HepG2 (cell line): ENCODE results near the gene ZNF524. TPM values are rescaled to one million over a fixed set of nuclear protein-coding genes. Genes with fewer than 3 reads are reported as not detected.

Experiments used
- CCAR2 ChIP-seq: fragments of 200-400 bp; formaldehyde crosslinking; optimal IDR thresholded peaks from 2 replicates; pipeline ENCODE3; 2018; ENCODE audit warnings: low read depth, mild to moderate bottlenecking, low read length, moderate library complexity
- GTF2F1 ChIP-seq: fragments of 150-350 bp; IDR thresholded peaks from 2 replicates; pipeline ENCODE4 v1.6.1; 2014; ENCODE audit warnings: low read length
- HIVEP1 ChIP-seq: sonication (generic); formaldehyde crosslinking; IDR thresholded peaks from 2 replicates; pipeline ENCODE4 v1.4.0; 2020; ENCODE audit warnings: mild to moderate bottlenecking, missing genetic modification reagents
- HNRNPUL1 ChIP-seq: fragments of 200-400 bp; formaldehyde crosslinking; IDR thresholded peaks from 2 replicates; pipeline ENCODE4 v1.6.1; 2017; ENCODE audit warnings: low read depth, mild to moderate bottlenecking, low read length, moderate library complexity
- NFE2L2 ChIP-seq: fragments of 150-350 bp; IDR thresholded peaks from 2 replicates; pipeline ENCODE4 v1.6.1; 2014; ENCODE audit warnings: low read length
- NFKB2 ChIP-seq: sonication (generic); formaldehyde crosslinking; IDR thresholded peaks from 2 replicates; pipeline ENCODE4 v1.4.0; 2020; ENCODE audit warnings: missing genetic modification reagents, borderline replicate concordance
- PLRG1 ChIP-seq: fragments of 450-650 bp; conservative IDR thresholded peaks from 2 replicates; pipeline ENCODE4 v1.6.1; 2016
- RELA ChIP-seq: sonication (generic); formaldehyde crosslinking; IDR thresholded peaks from 2 replicates; pipeline ENCODE4 v1.4.0; 2020; ENCODE audit warnings: missing genetic modification reagents
- ZEB1 ChIP-seq: IDR thresholded peaks from 2 replicates; pipeline ENCODE4 v1.6.1; 2012; ENCODE audit warnings: mild to moderate bottlenecking, low read depth, inconsistent platforms; ENCODE audit not compliant: insufficient replicate concordance
- ZNF543 ChIP-seq: sonication (generic); formaldehyde crosslinking; IDR thresholded peaks from 2 replicates; pipeline ENCODE4 v1.4.0; 2020; ENCODE audit warnings: mild to moderate bottlenecking, missing genetic modification reagents
- ZNF605 ChIP-seq: sonication (generic); formaldehyde crosslinking; IDR thresholded peaks from 2 replicates; pipeline ENCODE4 v1.8.0; 2022; ENCODE audit warnings: mild to moderate bottlenecking, missing genetic modification reagents
- ZNF652 ChIP-seq: IDR thresholded peaks from 2 replicates; pipeline ENCODE4 v1.6.1; 2016; ENCODE audit warnings: low read depth, borderline replicate concordance
- ZNF850 ChIP-seq: sonication (generic); formaldehyde crosslinking; conservative IDR thresholded peaks from 2 replicates; pipeline ENCODE4 v1.9.0; 2021; ENCODE audit warnings: mild to moderate bottlenecking, missing genetic modification reagents
- polyA plus RNA-seq, 8 experiments: library from polyadenylated mRNA; depleted of rRNA in 3 of 8; stranded (reverse) in 7 of 8; unstranded in 1 of 8; fragments of >200 nt; fragmentation: Illumina TruSeq in 4 of 8; extraction: Trizol in 4 of 8; gene quantifications; 2 replicates each; pipeline versions ENCODE4 v1.2.1 to v1.2.3, GENCODE V29; 2011 to 2016; ENCODE audit warnings: low read depth in 4 of 8, missing spikeins in 1 of 8, mixed read lengths in 1 of 8; ENCODE audit not compliant: insufficient read depth in 1 of 8
- total RNA-seq, 5 experiments: library from RNA; depleted of rRNA; stranded (reverse); fragments of >200 nt; fragmentation: Illumina TruSeq; extraction: Trizol; gene quantifications; 2 replicates each; pipeline ENCODE4 v1.2.3, GENCODE V29; 2016; ENCODE audit warnings: low read depth in 1 of 5
- TF ChIP-seq, protein P1 (sequence below): sonication (generic); formaldehyde crosslinking; conservative IDR thresholded peaks from 2 replicates; pipeline ENCODE4 v1.8.1; 2023; ENCODE audit warnings: missing genetic modification reagents
- TF ChIP-seq, protein P2 (sequence below): sonication (generic); formaldehyde crosslinking; IDR thresholded peaks from 2 replicates; pipeline ENCODE4 v1.8.0; 2022; ENCODE audit warnings: missing genetic modification reagents, mild to moderate bottlenecking, inconsistent platforms, borderline replicate concordance
- TF ChIP-seq, protein P3 (sequence below): sonication (generic); formaldehyde crosslinking; IDR thresholded peaks from 2 replicates; pipeline ENCODE4 v1.4.0; 2020; ENCODE audit warnings: missing genetic modification reagents
- TF ChIP-seq, protein P4 (sequence below): sonication (generic); formaldehyde crosslinking; IDR thresholded peaks from 2 replicates; pipeline ENCODE4 v1.4.0; 2020; ENCODE audit warnings: missing genetic modification reagents
- TF ChIP-seq, protein P5 (sequence below): sonication (generic); formaldehyde crosslinking; IDR thresholded peaks from 2 replicates; pipeline ENCODE4 v1.8.0; 2022; ENCODE audit warnings: missing genetic modification reagents, low read depth, mild to moderate bottlenecking, borderline replicate concordance
- TF ChIP-seq, protein P6 (sequence below): sonication (generic); formaldehyde crosslinking; IDR thresholded peaks from 2 replicates; pipeline ENCODE4 v1.5.0; 2020; ENCODE audit warnings: mild to moderate bottlenecking, missing genetic modification reagents

The ZNF524 gene
- total and polyA plus RNA-seq, 2 of the 13 experiments (the other 11 are each of a cell fraction or from before 2014, with no cell fraction given) = 3.2 to 4.6 TPM

DNA sequence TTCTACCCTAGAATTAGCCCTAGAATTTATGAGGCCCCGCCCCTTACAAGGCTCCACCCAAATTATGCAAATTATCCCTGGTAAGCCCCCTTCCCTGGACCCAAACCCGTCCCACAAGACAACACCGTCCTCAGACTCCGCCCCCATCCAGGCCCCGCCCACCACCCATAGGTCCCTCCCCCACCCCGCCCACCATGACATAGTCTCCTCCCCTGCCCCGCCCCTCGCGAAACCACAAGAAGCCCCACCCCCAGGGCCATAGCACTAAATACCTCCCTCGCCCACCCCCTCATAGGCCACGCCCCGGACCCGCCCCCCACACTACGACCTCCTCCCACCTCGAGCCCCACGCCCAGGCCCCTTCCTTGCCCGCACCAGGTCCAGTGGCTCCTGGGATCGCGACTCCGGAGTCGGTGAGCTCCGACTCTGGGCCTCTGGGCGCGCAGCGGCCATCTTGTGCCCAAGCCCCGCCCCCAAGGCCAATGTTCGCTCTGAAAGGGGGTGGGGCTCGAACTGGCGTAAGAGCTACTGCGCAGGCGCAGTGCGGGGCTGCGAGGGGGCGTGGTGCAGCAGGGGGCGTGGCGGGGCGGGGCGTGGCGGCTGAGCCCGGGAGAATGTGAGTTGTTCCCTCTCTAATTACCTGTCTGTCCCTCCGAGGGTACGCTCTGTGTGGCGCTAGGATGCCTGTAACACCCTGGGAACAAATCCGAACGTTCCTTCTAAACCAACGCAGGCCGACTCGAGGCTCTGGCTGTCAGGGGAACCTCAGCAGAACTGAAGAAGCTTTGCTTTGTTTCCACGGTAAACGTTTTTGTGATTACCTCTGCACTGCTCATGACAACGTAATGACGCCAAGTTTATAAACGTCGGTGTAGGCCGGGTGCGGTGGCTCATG, 24.3 kb downstream of the ZNF524 start, which contains the start of gene ZNF784 (continued):
- TF ChIP-seq NFE2L2 = no peak
- no peak for TF ChIP-seq HIVEP1 (CRISPR knock-in tag)
- TF ChIP-seq, protein P1, sequence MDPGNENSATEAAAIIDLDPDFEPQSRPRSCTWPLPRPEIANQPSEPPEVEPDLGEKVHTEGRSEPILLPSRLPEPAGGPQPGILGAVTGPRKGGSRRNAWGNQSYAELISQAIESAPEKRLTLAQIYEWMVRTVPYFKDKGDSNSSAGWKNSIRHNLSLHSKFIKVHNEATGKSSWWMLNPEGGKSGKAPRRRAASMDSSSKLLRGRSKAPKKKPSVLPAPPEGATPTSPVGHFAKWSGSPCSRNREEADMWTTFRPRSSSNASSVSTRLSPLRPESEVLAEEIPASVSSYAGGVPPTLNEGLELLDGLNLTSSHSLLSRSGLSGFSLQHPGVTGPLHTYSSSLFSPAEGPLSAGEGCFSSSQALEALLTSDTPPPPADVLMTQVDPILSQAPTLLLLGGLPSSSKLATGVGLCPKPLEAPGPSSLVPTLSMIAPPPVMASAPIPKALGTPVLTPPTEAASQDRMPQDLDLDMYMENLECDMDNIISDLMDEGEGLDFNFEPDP = no peak
- TF ChIP-seq, protein P2, sequence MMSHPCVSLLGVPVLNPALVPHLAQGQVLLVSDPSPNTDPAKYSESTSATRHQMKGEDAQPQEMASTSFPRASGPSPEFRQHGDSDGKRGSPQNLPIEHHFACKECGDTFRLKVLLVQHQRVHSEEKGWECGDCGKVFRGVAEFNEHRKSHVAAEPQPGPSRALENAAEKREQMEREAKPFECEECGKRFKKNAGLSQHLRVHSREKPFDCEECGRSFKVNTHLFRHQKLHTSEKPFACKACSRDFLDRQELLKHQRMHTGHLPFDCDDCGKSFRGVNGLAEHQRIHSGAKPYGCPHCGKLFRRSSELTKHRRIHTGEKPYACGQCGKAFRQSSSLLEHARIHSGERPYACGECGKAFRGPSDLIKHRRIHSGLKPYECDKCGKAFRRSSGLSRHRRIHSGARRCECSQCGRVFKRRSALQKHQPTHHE = no peak
- TF ChIP-seq, protein P3, sequence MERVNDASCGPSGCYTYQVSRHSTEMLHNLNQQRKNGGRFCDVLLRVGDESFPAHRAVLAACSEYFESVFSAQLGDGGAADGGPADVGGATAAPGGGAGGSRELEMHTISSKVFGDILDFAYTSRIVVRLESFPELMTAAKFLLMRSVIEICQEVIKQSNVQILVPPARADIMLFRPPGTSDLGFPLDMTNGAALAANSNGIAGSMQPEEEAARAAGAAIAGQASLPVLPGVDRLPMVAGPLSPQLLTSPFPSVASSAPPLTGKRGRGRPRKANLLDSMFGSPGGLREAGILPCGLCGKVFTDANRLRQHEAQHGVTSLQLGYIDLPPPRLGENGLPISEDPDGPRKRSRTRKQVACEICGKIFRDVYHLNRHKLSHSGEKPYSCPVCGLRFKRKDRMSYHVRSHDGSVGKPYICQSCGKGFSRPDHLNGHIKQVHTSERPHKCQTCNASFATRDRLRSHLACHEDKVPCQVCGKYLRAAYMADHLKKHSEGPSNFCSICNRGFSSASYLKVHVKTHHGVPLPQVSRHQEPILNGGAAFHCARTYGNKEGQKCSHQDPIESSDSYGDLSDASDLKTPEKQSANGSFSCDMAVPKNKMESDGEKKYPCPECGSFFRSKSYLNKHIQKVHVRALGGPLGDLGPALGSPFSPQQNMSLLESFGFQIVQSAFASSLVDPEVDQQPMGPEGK (CRISPR knock-in tag) = 0 out of 2 replicates have a peak, but pooled peaks have one; percentile 7
- no peak for TF ChIP-seq GTF2F1
- TF ChIP-seq, protein P4, sequence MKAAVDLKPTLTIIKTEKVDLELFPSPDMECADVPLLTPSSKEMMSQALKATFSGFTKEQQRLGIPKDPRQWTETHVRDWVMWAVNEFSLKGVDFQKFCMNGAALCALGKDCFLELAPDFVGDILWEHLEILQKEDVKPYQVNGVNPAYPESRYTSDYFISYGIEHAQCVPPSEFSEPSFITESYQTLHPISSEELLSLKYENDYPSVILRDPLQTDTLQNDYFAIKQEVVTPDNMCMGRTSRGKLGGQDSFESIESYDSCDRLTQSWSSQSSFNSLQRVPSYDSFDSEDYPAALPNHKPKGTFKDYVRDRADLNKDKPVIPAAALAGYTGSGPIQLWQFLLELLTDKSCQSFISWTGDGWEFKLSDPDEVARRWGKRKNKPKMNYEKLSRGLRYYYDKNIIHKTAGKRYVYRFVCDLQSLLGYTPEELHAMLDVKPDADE (CRISPR knock-in tag) = no peak
- no peak for TF ChIP-seq CCAR2
- TF ChIP-seq ZNF850 (CRISPR knock-in tag) = no peak
- 0 out of 2 replicates have a peak, but pooled peaks have one; percentile 23 for TF ChIP-seq ZNF605
- no peak for TF ChIP-seq RELA (CRISPR knock-in tag)
- TF ChIP-seq, protein P5, sequence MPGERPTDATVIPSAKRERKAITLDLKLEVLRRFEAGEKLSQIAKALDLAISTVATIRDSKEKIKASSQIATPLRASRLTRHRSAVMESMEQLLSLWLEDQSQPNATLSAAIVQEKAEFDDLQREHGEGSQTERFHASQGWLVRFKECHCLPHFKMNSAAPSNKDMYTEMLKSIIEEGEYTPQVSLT (CRISPR knock-in tag) = no peak
- 0 out of 2 replicates have a peak, but pooled peaks have one; percentile 37 for TF ChIP-seq ZNF543
- no peak for TF ChIP-seq ZNF652
- TF ChIP-seq, protein P6, sequence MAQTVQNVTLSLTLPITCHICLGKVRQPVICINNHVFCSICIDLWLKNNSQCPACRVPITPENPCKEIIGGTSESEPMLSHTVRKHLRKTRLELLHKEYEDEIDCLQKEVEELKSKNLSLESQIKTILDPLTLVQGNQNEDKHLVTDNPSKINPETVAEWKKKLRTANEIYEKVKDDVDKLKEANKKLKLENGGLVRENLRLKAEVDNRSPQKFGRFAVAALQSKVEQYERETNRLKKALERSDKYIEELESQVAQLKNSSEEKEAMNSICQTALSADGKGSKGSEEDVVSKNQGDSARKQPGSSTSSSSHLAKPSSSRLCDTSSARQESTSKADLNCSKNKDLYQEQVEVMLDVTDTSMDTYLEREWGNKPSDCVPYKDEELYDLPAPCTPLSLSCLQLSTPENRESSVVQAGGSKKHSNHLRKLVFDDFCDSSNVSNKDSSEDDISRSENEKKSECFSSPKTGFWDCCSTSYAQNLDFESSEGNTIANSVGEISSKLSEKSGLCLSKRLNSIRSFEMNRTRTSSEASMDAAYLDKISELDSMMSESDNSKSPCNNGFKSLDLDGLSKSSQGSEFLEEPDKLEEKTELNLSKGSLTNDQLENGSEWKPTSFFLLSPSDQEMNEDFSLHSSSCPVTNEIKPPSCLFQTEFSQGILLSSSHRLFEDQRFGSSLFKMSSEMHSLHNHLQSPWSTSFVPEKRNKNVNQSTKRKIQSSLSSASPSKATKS (CRISPR knock-in tag) = no peak
- no peak for TF ChIP-seq ZEB1
- no peak for TF ChIP-seq PLRG1
- no peak for TF ChIP-seq HNRNPUL1
- no peak for TF ChIP-seq NFKB2
